Measurements from ENCODE around the gene SORBS1.

The SORBS1 gene

DNA sequence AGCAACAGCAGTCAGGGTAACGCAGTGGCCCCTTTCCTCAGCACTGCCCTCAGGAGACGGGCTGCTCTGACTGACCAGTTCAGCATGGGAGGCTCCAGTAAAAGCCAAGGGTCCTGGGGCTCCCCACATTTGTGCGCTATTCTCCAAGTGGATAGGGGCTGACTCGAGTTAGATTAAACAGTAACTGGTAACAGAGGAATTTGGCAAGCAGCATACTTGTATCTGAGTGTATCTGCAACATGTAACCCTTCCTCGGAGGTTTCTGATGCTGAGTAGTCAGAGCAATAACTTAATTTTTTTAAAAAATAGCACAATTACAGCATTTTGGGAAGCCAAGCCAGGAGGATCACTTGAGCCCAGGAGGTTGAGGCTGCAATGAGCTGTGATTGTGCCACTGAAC, 22.8 kb downstream of the SORBS1 start:
- DNase-seq, result no peak

DNA sequence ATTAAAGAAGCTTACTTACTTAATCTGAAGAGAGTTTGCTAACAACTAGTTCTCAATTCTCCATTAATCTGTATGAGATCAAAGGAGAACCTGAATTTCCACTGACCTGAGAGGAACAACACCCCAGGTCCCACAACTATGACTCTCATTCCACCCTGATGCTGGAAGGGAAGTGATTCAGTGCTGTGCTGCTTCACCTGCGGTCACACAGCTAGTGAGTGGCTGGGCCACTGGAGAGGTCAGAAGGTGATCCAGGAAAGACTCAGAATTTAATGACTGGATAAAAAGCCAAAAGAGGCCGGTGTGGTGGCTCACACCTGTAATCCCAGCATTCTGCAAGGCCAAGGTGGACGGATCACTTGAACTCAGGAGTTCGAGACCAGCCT, 23.6 kb downstream of the SORBS1 start:
- DNase-seq, result no peak

DNA sequence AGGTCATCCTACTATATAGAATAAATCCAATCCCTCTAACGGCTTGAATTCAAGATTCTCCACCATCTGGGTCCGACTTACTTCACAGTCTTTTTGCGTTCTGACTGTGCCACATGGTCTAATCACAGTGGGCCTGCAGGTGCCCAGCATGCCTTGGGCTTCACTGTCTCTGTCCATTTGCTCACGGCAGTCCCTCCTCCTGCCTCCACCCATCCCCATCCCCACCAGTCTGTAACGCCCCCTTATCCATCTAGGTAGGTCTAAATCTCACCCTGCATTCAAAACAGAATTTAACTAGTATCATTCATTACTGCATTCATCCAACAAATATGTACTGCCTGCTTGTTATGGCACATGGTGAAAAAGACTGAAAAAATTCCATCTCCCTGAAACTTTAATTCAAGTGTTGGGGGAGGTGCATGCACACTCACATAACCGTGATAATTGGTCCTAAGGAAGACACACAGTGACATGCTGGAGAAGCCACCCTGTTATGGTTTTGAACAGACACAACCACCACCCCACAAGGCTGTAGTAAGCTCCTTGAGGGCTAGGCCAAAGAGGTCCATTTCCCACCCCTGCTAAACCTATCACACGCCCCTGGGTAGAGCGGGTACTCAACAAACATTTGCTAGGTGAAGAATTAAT, 24.2 kb downstream of the SORBS1 start:
- DNase-seq, result no peak

DNA sequence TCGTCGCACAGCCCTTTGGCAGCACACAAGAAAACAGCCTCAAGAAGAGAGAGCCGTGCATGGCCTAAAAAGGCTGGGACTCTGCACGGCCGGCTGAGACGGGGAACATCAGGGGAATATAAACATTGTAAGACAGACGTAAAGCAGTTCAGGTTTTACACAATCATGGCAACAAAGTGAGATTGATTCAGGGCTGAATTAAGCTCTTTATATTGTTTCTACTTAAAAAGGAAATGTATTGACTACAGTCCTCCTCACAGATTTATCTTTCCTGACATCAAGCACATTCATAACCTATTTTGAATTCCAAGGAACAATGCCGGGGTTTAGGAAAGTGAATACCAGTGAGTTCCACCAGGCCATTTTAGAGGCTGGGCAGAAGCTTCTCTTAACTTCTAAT, 25.2 kb downstream of the SORBS1 start:
- DNase-seq, result no peak

DNA sequence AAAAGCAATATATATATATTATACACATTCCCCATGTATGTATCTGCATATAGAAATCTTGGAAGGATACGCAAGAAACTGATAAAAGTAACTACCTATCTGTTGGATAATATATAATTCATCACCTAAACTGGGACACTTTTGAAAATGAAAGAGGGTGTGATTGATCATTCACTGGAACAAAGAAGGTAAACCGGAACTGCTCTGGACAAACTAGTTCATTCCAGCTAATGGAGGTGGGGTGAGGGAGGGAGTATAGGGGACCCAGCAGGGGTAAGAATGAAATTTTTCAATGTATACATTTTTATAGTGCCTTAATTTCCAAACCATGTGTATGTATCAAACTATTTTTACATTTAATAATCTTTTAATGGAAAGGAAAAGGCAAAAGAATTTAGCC, 25.6 kb downstream of the SORBS1 start:
- no peak for DNase-seq

DNA sequence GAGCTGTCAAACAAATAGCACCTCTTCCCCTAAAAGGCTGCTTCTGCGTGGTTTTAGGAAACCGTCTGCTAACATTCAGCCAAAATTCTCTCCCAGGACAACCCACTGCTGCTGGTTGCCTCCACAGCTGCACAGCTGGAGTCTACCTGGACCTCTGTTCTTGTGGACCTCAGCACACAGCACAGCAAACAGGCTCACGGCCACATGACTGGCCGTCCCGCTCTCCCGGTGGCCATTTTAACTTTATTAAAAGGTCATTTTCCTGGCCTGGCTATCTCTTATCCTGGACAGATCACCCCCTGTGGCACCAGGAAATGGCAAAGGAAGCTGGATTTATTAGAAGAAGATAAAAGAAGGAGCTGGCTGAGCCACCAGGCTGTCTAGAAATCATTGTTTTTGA, 27.6 kb downstream of the SORBS1 start:
- no peak for DNase-seq

DNA sequence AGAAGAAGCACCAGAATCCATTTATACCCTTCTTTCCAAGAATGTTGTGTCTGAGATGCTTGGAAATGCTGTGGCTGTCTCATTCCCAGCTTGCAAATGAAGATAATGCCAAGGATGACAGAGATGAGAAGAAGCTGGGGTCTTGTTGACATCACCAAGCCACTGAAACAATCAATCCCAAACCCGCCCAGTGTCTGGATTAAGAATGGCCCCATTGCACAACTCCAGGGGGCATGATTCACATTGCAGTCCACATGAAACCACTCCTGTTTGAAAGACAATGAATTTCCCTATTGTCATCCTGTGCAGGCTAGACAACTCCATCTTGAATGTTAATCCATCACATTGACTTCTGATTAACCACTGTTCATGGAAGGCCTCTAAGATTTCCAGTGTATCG, 28.6 kb downstream of the SORBS1 start:
- DNase-seq, result no peak

DNA sequence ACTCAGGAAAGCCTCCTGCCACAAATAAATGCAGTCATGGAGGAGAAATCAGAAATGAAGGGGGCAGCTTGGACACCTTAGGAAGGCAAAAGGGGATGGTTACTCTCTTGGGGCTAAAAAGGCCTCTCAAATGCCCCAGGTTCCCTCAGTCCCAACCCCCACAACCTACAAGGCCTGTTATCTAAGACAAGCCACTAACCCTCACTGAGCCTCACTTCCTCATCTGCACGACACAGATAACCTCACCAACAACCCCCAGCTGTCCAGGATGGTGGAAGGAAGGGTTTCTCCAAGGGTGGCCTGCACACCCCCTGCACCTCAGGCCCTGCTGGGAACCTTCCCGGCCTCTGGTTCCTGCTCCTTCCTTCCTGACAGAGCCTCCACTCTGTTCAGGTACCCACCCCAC, 29.2 kb downstream of the SORBS1 start:
- DNase-seq, result no peak

DNA sequence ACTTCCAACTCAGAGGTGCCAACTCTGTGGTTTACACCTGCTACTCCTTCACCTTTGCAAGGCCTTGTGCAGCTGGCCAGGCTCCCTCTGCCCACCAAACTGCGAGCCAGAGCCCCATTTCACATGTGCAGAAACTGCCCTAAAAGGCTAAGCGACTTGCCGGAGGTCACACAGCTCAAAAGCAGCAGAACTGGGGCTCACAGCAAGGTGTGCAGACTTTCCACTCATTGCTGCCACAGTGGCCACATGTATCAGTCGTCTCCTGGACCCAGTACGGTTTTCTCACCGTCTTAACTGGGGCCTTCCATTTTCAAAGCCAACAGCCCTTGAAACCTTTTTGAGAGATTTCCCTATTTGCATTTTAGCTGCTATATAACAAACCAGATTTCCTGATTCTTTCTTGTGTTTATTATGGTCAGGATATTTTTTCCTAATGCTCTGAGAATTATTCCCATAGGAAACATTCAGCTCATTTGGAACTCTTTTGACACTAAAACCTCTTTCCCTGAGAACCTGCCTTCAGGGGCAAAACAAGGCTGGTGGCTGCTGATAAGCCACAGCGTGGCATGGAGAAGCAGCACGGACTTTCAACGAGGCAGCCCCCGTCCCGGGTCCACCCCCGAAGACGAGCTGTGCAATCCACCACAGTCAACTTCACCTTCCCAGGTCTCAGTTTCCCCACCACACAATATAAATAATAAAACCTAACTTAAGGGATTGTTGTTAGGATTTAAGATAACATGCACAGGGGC, 29.9 kb downstream of the SORBS1 start:
- DNase-seq, result no peak

GRCh38 chr10:95530561-95530960, 30.6 kb downstream of the SORBS1 start:
- DNase-seq, result no peak

- DNase-seq, result no peak
Measured at GRCh38 chr10:95530029-95530428, 31.1 kb downstream of the SORBS1 start.

DNA sequence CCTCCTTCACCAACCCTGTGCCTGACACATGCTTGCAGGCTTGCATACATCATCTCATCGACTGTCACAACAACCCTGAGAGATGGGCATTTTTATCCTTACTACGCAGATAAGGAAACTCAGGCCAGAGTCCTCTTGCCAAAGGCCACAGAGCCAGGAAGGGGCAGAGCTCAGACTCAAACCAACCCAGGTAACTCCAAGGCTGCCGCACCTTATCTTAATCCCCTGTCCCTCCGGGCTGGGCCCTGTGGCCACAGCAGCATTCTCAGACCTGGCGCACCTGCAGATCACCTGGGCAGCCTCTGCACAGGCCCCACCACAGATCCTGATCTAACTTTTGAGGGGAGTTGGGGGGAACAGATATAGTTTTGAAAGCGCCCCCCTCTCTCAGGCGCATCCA, 35.1 kb downstream of the SORBS1 start:
- DNase-seq, result no peak

- no peak for DNase-seq
Measured at GRCh38 chr10:95525033-95525418, 36.1 kb downstream of the SORBS1 start.

- no peak for DNase-seq
Measured at GRCh38 chr10:95524358-95525032, 36.7 kb downstream of the SORBS1 start.

GRCh38 chr10:95522117-95522516, 39.1 kb downstream of the SORBS1 start:
- DNase-seq, result no peak

GRCh38 chr10:95520617-95521016, 40.6 kb downstream of the SORBS1 start:
- no peak for DNase-seq

DNA sequence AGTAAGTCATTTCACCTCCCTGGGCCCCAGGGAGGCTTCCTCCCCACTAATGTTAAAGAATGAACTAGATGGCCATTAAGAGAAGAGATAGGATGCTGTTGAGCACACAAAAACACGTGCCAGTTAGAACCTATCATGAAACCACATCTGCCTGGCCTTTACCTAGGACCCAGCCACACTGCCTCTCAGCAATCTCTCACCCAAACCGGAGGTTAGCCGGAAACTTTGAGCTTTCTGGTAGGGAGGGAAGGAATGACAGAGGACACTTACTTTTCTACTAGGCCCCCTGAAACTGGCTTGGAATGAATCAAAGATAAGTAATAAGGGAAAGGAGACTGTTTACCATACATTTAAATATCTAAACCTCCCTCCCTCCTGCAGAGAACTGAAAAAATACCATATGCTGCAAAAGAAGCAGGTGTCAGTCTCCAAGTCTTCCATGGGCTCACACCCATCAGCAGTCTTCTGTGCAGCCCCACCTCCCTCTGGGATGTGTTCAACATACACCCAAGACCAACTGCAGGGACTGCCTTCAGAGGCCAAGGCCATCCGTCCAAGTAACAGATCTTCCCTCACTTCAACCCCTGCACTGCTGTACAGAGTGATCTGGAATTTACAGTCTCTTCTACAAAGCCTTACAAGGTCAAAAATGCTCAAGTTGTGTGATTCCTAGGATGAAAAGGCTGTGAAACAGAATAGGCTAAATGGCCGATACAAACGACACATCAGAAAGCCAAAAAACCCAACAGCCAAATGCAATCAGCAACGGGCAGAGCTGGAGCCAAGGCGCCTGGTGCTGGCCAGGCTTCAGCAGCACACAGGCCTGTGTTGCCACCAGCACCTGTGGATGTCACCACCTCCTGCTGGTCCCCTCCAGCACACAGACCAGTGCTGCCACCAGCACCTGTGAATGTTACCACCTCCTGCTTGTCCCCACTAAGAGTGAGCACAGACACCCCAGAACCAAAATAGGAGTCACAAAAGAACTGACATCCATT, 42.4 kb downstream of the SORBS1 start:
- DNase-seq, result no peak

DNA sequence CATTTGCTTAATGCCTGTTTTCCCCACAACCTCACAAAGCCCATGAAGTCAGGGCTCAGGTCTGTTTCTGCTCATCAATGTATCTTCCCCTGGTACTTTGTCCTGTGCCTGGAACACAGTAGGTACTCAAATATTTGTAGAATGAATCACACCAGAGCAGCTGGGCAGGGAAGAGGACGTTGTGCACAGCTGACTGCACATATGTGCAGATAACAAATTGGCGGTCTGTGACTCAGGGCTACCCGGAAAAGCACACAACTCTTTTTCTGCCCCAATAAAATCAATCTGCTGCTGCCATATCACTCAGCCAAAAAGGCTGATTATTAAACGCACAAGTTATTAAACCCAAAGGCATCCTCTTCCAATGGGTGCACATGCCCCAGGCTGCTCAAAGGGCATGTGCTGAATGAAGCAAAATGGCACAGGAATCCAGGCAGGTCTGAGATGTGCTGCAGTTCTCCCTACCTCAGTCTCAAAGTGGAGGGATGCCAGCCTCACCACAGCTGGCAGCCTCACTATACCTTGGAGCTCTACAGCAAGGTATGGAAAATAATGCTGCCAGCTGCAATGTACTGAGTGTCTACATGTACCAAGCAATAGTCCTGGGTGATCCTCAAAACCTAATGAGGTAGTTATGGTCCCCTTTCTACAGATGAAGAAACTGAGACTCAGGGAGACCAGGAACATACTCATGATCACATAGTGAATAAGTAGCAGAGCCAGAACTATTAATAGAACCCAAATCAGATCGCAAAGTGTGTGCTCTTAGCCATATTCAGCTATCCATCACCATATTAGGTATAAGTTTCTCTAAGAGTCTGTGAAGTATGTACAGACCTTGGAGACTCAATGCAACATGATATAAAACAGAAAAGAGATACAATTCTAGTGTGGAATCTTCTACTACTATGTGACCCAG, 43.4 kb downstream of the SORBS1 start:
- no peak for DNase-seq

- DNase-seq, result no peak
Measured at GRCh38 chr10:95516774-95517373, 44.3 kb downstream of the SORBS1 start.

- no peak for DNase-seq
Measured at GRCh38 chr10:95513941-95514392, 47.2 kb downstream of the SORBS1 start.

- no peak for DNase-seq
Measured at GRCh38 chr10:95513008-95513589, 48.1 kb downstream of the SORBS1 start.
